ENCODE results near the gene ALKBH5.

The ALKBH5 gene

GRCh38 chr17:18224053-18224386 lies 40.4 kb downstream of the ALKBH5 start:
- DNase-seq (ENCODE audit: low spot score) = no peak

- no peak for DNase-seq (ENCODE audit: low spot score)
Measured at GRCh38 chr17:18224387-18225120, 40.9 kb downstream of the ALKBH5 start.

GRCh38 chr17:18225121-18225641 lies 41.6 kb downstream of the ALKBH5 start, which contains the start of gene LLGL1:
Gene LLGL1 (plus strand): TSS chr17:18225635. CDS start chr17:18225683, 48 bp downstream.
- DNase-seq (ENCODE audit: low spot score) = peak; percentile 94

- DNase-seq (ENCODE audit: low spot score) = peak; percentile 19
Measured at GRCh38 chr17:18225642-18226283, 42.1 kb downstream of the ALKBH5 start.

- no peak for DNase-seq (ENCODE audit: low spot score)
Measured at GRCh38 chr17:18226284-18226945, 42.8 kb downstream of the ALKBH5 start.

- no peak for DNase-seq (ENCODE audit: low spot score)
Measured at GRCh38 chr17:18227635-18228034, 44.0 kb downstream of the ALKBH5 start.

GRCh38 chr17:18228176-18228682 lies 44.6 kb downstream of the ALKBH5 start:
- DNase-seq (ENCODE audit: low spot score) = no peak

- DNase-seq (ENCODE audit: low spot score) = no peak
Measured at GRCh38 chr17:18229254-18229653, 45.6 kb downstream of the ALKBH5 start.

GRCh38 chr17:18229771-18230170 lies 46.1 kb downstream of the ALKBH5 start:
- DNase-seq (ENCODE audit: low spot score) = no peak

GRCh38 chr17:18230288-18231141 lies 46.9 kb downstream of the ALKBH5 start:
- DNase-seq (ENCODE audit: low spot score) = no peak

- DNase-seq (ENCODE audit: low spot score) = no peak
Measured at GRCh38 chr17:18231164-18231563, 47.5 kb downstream of the ALKBH5 start.

- no peak for DNase-seq (ENCODE audit: low spot score)
Measured at GRCh38 chr17:18233803-18234518, 50.3 kb downstream of the ALKBH5 start.

GRCh38 chr17:18234853-18235380 lies 51.3 kb downstream of the ALKBH5 start:
- DNase-seq (ENCODE audit: low spot score) = no peak

- no peak for DNase-seq (ENCODE audit: low spot score)
Measured at GRCh38 chr17:18235743-18236256, 52.2 kb downstream of the ALKBH5 start.

GRCh38 chr17:18236494-18236893 lies 52.9 kb downstream of the ALKBH5 start:
- DNase-seq (ENCODE audit: low spot score) = no peak

- no peak for DNase-seq (ENCODE audit: low spot score)
Measured at GRCh38 chr17:18237461-18237860, 53.8 kb downstream of the ALKBH5 start.

GRCh38 chr17:18238299-18238698 lies 54.7 kb downstream of the ALKBH5 start:
- no peak for DNase-seq (ENCODE audit: low spot score)

GRCh38 chr17:18240449-18240848 lies 56.8 kb downstream of the ALKBH5 start:
- DNase-seq (ENCODE audit: low spot score) = no peak

- DNase-seq (ENCODE audit: low spot score) = no peak
Measured at GRCh38 chr17:18241229-18241871, 57.7 kb downstream of the ALKBH5 start.

Measured in kidney tubule cell (primary cell).